HEK293T (cell line): ENCODE results near the gene HES4.
"Not testable (repeated sequence)": the region's sequence is repeated elsewhere in the genome, so short reads cannot be mapped to it uniquely, and the experiment has no call there.

ENCODE experiments used
- CTCF ChIA-PET: fragments of 350-600 bp; formaldehyde crosslinking; extraction: SDS; loops from one replicate; lab custom pipeline; 2021; ENCODE audit warnings: antibody characterized with exemption, inconsistent platforms; lab: Yijun Ruan, JAX
- POLR2A ChIA-PET: fragments of 350-600 bp; formaldehyde crosslinking; extraction: SDS; loops from one replicate; lab custom pipeline; 2020; ENCODE audit warnings: antibody characterized with exemption, inconsistent platforms; lab: Yijun Ruan, JAX
- DNase-seq: peaks from one replicate; pipeline ENCODE4 v3.0.0; 2012; ENCODE audit warnings: mixed read lengths; ENCODE audit errors: extremely low spot score
- ARNT ChIP-seq: fragments of 450-650 bp; IDR thresholded peaks from 2 replicates; pipeline ENCODE4 v1.6.1; 2017; ENCODE audit warnings: mild to moderate bottlenecking
- BHLHE40 ChIP-seq: fragments of 450-650 bp; IDR thresholded peaks from 2 replicates; pipeline ENCODE4 v1.6.1; 2016; ENCODE audit warnings: mild to moderate bottlenecking, moderate library complexity, borderline replicate concordance
- CTBP1 ChIP-seq: fragments of 450-650 bp; IDR thresholded peaks from 2 replicates; pipeline ENCODE4 v1.6.1; 2016; ENCODE audit warnings: borderline replicate concordance
- ELF4 ChIP-seq: fragments of 450-650 bp; IDR thresholded peaks from 2 replicates; pipeline ENCODE4 v1.6.1; 2017; ENCODE audit warnings: antibody characterized with exemption
- FOXA1 ChIP-seq: fragments of 450-650 bp; IDR thresholded peaks from 2 replicates; pipeline ENCODE4 v1.6.1; 2016; ENCODE audit warnings: mild to moderate bottlenecking
- FOXK2 ChIP-seq: fragments of 450-650 bp; IDR thresholded peaks from 2 replicates; pipeline ENCODE4 v1.6.1; 2016; ENCODE audit warnings: mild to moderate bottlenecking
- FOXM1 ChIP-seq: fragments of 450-650 bp; IDR thresholded peaks from 2 replicates; pipeline ENCODE4 v1.6.1; 2017; ENCODE audit warnings: mild to moderate bottlenecking, borderline replicate concordance
- HDGF ChIP-seq: fragments of 450-650 bp; IDR thresholded peaks from 2 replicates; pipeline ENCODE4 v1.6.1; 2017; ENCODE audit warnings: antibody characterized with exemption, borderline replicate concordance
- L3MBTL2 ChIP-seq: fragments of 450-650 bp; conservative IDR thresholded peaks from 2 replicates; pipeline ENCODE4 v1.6.1; 2016; ENCODE audit warnings: mild to moderate bottlenecking
- LEF1 ChIP-seq: fragments of 450-650 bp; IDR thresholded peaks from 2 replicates; pipeline ENCODE4 v1.6.1; 2017; ENCODE audit warnings: mild to moderate bottlenecking, borderline replicate concordance
- NFRKB ChIP-seq: fragments of 450-650 bp; IDR thresholded peaks from 2 replicates; pipeline ENCODE4 v1.6.1; 2016; ENCODE audit warnings: mild to moderate bottlenecking, moderate library complexity
- SP1 ChIP-seq: fragments of 450-650 bp; IDR thresholded peaks from 2 replicates; pipeline ENCODE4 v1.6.1; 2017
- SUZ12 ChIP-seq: fragments of 450-650 bp; IDR thresholded peaks from 2 replicates; pipeline ENCODE4 v1.6.1; 2016; ENCODE audit warnings: mild to moderate bottlenecking
- TARDBP ChIP-seq: fragments of 450-650 bp; IDR thresholded peaks from 2 replicates; pipeline ENCODE4 v1.6.1; 2016
- ZNF384 ChIP-seq: fragments of 450-650 bp; IDR thresholded peaks from 2 replicates; pipeline ENCODE4 v1.6.1; 2016
- TF ChIP-seq, protein P1 (sequence below): fragments of 450-650 bp; IDR thresholded peaks from 2 replicates; pipeline ENCODE4 v1.6.1; 2016

The HES4 gene

DNA sequence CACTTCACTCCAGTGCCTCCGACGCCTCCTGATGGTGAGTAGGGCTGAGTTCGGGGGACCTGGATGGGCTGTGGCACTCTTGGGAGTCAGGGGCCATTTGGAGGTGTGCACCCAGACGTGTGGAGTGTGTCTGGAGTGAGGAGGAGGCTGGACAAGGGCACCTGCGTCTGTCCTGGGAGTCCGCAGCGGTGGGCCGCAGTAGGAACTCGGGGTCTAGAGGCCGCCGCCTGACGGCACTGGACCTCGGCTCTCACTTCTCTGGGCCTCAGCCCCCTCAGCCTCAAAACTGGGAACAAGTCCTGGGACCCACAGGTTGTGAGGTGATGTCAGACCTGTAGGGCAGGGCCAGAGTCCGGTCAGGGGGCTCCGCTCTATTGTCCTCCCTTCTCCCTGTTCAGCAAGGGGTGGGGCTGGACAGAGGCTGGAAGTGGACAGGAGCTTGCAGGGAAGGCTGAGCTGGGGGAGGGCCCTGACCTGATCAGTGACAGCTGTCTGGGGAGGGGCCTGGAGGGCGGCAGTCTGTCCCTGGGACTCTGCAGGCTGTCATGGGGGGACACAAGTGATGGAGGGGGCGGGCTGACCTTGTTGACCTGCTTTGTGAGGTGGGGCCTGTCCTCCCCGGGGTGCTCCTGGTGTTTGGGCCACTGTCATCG is 35.5 kb upstream of the HES4 start:
- ChIA-PET POLR2A (no interaction called here), CTCF (no interaction called here)
- no peak for TF ChIP-seq BHLHE40
- TF ChIP-seq ZNF384, result no peak
- no peak for TF ChIP-seq FOXA1
- no peak for TF ChIP-seq ARNT
- no peak for DNase-seq

DNA sequence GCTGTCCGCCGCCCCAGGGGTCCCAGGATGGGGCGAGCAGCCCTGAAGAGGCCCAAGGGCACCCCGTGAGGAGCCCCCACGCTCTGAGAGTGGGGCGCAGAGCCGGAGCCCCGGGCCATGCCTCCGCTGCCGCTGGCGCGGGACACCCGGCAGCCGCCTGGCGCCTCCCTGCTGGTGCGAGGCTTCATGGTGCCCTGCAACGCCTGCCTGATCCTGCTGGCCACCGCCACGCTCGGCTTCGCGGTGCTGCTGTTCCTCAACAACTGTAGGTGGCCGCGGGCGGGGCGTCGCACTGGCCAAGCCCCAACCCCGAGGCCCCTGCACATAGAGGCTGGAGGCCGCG is 34.5 kb upstream of the HES4 start:
- ChIA-PET CTCF (no interaction called here), POLR2A (no interaction called here)
- TF ChIP-seq SUZ12 (no peak), LEF1 (no peak)
- DNase-seq, result no peak

DNA sequence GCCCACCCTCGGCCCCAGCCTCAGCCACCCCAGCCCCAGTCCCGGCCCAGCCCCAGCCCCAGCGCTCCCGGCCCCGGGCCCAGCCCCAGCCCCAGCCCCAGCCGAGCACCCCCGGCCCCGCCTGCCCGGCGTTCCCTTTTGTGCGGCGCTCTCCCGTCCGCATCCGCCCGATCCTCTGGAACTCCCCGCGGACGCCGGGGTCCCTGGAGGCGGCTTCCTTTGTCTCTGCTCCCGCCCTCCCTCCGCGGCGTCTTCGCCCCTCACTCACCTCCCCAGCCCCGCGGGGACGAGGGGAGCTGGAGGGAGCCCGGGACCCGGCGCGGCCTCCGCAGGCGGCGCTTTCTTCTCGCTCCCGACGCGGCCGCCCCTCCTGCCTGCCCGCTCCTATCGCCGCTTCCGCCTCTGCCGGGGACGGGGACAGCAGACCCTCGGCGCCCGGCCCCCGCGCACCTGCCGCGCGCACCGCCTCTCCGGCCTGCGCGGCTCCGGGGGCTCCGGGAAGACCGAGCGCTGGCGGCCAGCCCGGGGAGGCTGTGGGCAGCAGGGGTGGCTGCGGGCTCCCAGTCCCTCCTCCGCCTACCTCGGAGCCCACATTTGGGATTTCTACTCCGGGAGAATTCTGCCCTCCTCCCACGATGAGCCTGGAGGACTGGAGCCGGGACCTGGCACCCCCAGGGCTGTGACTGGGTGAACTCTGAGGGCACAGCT is 34.0 kb upstream of the HES4 start:
- ChIA-PET POLR2A (no interaction called here), CTCF (no interaction called here)
- no peak for DNase-seq
- TF ChIP-seq FOXA1, result no peak

DNA sequence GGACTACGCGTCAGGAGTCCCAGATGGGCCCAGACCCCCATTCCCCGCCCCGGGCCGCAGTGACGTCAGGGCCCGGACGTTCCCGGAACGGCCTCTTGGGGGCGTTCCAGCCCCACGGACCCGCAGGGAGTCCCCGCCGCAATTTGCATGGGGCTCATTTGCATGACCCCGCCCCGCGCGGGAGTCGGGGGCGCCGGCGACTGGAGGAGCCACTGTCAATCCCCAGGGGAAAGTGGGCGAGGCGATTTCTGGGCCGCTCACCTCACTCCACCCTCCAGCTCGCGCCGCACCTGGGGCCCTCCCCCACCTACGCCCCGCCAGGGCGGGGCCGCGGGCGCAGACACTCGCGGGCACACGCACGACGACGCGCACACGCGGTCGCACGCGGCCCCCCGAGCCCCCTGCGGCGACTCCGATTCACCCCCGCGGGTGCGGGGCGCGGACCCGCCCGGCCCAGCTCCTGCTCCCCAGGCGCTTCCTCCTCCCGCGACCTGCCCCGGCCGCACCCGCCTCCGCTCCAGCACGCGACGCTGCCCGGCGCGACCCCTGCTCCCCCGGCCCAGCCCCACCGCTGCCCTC is 33.2 kb upstream of the HES4 start:
- CTCF ChIA-PET, result interaction anchor here (0.6 kb wide), 1 partner anchor 26 kb away, joined by 3 read pairs; no protein-coding TSS in a partner anchor
- no peak for TF ChIP-seq ARNT
- no peak for TF ChIP-seq BHLHE40
- no peak for TF ChIP-seq FOXA1
- no peak for TF ChIP-seq CTBP1
- TF ChIP-seq TARDBP, result no peak
- POLR2A ChIA-PET, result no interaction called here
- DNase-seq, result peak; percentile 55

DNA sequence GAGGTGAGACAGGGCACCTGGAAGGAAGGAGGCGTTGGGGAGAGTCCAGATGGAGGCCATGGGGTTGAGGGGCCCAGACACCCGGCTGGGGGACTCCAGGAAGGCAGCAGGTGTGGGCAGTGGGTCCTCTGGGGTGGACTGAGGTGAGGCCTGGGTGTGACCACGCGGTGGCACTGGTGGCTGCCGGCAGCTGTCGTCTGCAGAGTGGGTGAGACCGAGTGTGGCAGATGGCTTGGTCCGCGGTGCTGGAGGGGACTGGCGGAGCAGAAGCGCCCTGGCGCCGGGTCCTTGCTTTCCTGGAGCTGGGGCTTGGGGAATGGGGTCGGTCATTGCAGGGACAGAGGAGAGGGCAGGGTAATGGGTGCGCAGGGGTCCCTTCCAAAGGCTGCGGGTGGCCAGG is 32.5 kb upstream of the HES4 start:
- DNase-seq, result no peak
- ChIA-PET CTCF (interaction anchor here (0.7 to 0.9 kb wide), 2 partner anchors 27 to 218 kb away, joined by 3 to 4 read pairs; no protein-coding TSS in a partner anchor), POLR2A (interaction anchor here (1.5 kb wide), 1 partner anchor 27 kb away, joined by 4 read pairs; no protein-coding TSS in a partner anchor)
- no peak for TF ChIP-seq FOXK2
- TF ChIP-seq ARNT, result no peak
- no peak for TF ChIP-seq TARDBP
- no peak for TF ChIP-seq SP1
- TF ChIP-seq, protein P1, sequence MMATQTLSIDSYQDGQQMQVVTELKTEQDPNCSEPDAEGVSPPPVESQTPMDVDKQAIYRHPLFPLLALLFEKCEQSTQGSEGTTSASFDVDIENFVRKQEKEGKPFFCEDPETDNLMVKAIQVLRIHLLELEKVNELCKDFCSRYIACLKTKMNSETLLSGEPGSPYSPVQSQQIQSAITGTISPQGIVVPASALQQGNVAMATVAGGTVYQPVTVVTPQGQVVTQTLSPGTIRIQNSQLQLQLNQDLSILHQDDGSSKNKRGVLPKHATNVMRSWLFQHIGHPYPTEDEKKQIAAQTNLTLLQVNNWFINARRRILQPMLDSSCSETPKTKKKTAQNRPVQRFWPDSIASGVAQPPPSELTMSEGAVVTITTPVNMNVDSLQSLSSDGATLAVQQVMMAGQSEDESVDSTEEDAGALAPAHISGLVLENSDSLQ, result no peak
- no peak for TF ChIP-seq NFRKB
- no peak for TF ChIP-seq CTBP1
- TF ChIP-seq HDGF, result no peak
- no peak for TF ChIP-seq SUZ12
- no peak for TF ChIP-seq LEF1
- TF ChIP-seq ZNF384, result no peak
- no peak for TF ChIP-seq FOXM1
- no peak for TF ChIP-seq ELF4
- TF ChIP-seq FOXA1, result no peak
- no peak for TF ChIP-seq L3MBTL2

DNA sequence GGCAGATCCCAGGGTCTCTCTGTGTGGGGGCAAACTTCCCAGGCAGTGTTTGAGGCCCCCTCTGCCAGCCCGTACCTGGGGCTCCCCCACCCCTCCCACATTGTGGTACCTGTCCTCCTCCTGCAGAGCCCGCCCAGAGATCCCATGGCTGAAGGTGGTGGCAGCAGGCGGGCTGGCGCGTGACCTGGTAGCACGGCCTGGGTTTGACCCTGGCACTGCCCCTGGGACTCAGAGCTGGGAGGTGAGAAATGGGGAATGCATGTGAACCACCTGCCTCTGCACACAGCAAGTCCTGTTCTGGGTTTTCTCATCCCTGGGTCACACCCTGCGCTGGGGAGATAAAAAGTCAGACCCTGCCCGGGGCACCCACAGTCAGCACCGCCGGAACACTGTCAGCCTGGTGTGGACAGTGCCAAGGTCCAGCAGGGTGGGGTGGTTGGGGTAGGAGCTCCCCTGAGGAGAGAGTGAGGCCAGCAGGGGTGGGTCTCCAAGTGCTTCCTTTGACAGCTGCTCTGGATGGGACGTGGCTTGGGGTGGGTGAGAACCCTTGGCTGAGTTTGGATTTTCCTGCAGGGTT is 31.9 kb upstream of the HES4 start:
- no peak for DNase-seq
- CTCF ChIA-PET, result interaction anchor here (0.7 to 0.9 kb wide), 2 partner anchors 27 to 219 kb away, joined by 3 to 4 read pairs; no protein-coding TSS in a partner anchor
- TF ChIP-seq SP1 (no peak), ELF4 (no peak), NFRKB (no peak), BHLHE40 (no peak), HDGF (no peak)
- TF ChIP-seq, protein P1, result no peak
- POLR2A ChIA-PET, result interaction anchor here (1.5 kb wide), 1 partner anchor 27 kb away, joined by 4 read pairs; no protein-coding TSS in a partner anchor

DNA sequence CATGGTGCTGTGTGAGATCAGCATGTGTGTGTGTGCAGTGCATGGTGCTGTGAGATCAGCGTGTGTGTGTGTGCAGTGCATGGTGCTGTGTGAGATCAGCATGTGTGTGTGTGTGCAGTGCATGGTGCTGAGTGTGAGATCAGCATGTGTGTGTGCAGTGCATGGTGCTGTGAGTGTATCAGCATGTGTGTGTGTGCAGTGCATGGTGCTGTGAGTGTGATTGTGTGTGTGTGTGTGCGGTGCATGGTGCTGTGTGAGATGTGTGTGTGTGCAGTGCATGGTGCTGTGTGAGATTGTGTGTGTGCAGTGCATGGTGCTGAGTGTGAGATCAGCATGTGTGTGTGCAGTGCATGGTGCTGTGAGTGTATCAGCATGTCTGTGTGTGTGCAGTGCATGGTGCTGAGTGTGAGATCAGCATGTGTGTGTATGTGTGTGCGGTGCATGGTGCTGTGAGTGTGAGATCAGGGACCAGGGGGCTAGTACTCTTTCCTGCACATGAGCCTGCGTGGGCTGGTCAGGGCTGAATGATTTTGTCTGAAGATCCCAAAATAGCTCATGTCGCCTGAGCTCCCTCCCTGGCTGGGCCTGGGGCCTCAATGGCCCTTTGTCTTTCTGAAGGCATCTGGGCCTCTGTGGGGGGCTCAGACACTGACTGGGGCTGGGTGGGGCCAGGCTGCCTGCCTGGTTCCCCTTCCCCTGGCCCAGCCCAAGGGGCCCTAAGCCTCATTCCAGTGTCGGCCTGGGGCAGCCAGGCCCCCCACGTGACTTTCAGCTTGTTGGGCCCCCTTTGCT is 31.2 kb upstream of the HES4 start:
- ChIA-PET POLR2A (interaction anchor here (1.5 kb wide), 1 partner anchor 28 kb away, joined by 4 read pairs; no protein-coding TSS in a partner anchor), CTCF (interaction anchor here (0.9 kb wide), 1 partner anchor 220 kb away, joined by 3 read pairs; no protein-coding TSS in a partner anchor)
- TF ChIP-seq TARDBP, result peak; percentile 58; the same call in 1 of the 2 replicates
- DNase-seq, result not testable (repeated sequence)
